ENCODE data around the gene PNP. TPM values are rescaled to one million over a fixed set of nuclear protein-coding genes. Genes with fewer than 3 reads are reported as not detected.

PNP gene
- total and polyA plus RNA-seq, 2 experiments from 2014 or later: 60.4 to 69.2 TPM

DNA sequence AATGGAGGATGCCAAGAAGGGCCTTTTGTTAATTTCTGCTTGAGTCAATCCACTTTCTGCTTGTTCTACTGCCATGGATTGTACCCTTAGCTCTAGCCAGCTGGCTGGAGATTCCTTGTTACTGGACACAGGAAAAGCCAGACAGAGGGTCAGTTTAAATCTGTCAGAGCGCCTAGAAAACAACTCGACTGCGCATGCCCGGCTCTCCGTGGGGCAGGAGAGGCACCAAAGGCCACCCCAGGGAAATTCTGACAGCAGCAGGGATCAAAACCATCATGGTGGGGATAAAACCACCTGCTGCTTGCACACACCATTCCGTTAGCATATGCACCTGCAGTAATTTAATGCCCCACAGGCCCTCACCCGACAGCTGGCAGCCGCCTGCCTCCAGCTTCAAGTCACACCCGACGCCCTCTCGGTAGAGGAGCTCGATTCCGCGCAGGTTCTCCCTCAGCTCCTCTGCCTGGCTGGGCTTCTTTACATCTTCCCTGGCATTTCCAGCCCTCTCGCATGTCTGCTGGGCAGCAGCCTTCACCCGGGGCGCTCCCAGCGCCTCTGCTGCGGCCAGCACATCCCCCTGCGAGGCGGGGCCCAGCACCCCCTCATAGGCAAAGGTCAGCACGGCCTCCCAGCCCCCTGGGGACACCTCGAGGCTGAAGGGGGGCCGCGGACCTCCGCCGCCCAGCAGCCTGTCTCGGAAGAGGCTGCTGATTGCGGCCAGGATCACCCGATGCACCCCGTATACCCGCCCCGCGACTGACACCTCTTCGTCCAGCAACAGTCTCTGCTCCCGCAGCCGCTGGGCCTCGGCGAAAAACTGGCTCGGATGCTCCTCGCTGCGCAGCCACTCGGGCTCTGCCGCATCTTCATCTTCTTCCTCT lies 34.3 kb upstream of the PNP start:
- no peak for DNase-seq (ENCODE audit: low spot score)
- H3K79me2 ChIP-seq: no peaks in the 10 kb centered on the region
- 82% methylated on average over 38 of the region's 44 CpGs for WGBS (ENCODE audit: low lambda C conversion rate, missing lambda C conversion rate)
- H4K20me1 ChIP-seq (ENCODE audit: insufficient read depth, poor library complexity, severe bottlenecking): no peaks in the 10 kb centered on the region
- no peaks in the 10 kb centered on the region for H3K9me2 ChIP-seq (replicated peaks; ENCODE audit: insufficient read depth)
- H3K4me3 ChIP-seq: no peak overlapping the region
- no peak overlapping the region for H3K27ac ChIP-seq
- no peaks in the 10 kb centered on the region for H3K36me3 ChIP-seq (replicated peaks; ENCODE audit: insufficient read depth, low read depth)
- H2AFZ ChIP-seq: no peak overlapping the region
- no peaks in the 10 kb centered on the region for H3K27me3 ChIP-seq
- TF ChIP-seq EZH2 (IDR thresholded peaks at IDR 0.05; ENCODE audit: borderline replicate concordance) (no peak), EZH2phosphoT487 (IDR thresholded peaks at IDR 0.05; ENCODE audit: low read depth, severe bottlenecking, unreplicated experiment) (no peak)
- TF ChIP-seq, protein P1, sequence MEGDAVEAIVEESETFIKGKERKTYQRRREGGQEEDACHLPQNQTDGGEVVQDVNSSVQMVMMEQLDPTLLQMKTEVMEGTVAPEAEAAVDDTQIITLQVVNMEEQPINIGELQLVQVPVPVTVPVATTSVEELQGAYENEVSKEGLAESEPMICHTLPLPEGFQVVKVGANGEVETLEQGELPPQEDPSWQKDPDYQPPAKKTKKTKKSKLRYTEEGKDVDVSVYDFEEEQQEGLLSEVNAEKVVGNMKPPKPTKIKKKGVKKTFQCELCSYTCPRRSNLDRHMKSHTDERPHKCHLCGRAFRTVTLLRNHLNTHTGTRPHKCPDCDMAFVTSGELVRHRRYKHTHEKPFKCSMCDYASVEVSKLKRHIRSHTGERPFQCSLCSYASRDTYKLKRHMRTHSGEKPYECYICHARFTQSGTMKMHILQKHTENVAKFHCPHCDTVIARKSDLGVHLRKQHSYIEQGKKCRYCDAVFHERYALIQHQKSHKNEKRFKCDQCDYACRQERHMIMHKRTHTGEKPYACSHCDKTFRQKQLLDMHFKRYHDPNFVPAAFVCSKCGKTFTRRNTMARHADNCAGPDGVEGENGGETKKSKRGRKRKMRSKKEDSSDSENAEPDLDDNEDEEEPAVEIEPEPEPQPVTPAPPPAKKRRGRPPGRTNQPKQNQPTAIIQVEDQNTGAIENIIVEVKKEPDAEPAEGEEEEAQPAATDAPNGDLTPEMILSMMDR (IDR thresholded peaks at IDR 0.05; ENCODE audit: poor library complexity): no peak
- H3K4me1 ChIP-seq (ENCODE audit: insufficient read depth): no peaks in the 10 kb centered on the region
- H3K4me2 ChIP-seq: no peak overlapping the region
- H3K9me3 ChIP-seq (ENCODE audit: low read depth): no peaks in the 10 kb centered on the region

DNA sequence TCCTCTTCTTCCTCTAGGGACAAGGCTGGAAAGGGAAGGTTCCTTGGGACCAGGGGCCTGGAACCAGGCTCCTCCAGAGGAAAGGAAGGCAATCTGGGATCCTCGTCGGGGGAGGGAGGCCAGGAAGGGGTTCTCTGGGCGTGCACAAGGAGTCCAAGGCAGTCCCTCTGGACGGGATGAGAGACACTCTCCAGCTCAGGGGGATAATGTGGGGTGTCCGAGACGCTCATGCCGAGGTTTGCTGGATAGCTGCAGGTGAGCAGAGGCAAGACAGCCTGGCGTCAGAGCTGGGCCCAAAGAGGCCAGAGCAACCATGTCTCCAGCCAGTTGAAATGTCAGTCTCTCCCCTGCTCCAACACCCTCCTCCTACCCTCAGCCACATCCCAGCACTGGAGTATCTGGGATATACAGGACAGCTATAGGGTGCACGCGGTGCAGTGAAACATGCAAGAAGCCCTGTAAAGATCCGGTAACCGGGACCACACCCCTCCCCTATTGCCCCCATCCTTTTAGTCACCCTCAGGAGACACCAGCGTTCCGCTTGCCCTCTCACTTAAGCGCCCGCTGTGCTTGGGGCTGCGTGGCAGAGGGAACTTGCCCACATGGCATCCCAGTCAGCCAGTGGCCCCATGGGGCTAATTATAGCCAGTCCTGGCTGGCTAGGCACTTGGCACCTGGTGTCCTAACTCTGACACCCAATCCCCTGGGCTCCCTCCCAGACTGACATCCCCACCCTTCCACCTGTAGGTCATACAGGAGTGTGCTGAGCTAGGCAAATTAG lies 33.4 kb upstream of the PNP start, which contains the start of gene KLHL33:
TSS of gene KLHL33 (minus strand) at position 585 of the 781 bp plus-strand sequence. CDS start at position 230, 355 bp downstream.
- no peak within 1 kb of the TSS for H3K27ac ChIP-seq
- no peaks in the 10 kb centered on the region for H3K9me3 ChIP-seq (ENCODE audit: low read depth)
- H3K36me3 ChIP-seq (replicated peaks; ENCODE audit: insufficient read depth, low read depth): no peaks in the 10 kb centered on the region
- H4K20me1 ChIP-seq (ENCODE audit: insufficient read depth, poor library complexity, severe bottlenecking): no peaks in the 10 kb centered on the region
- no peaks in the 10 kb centered on the region for H3K4me1 ChIP-seq (ENCODE audit: insufficient read depth)
- no peaks in the 10 kb centered on the region for H3K27me3 ChIP-seq
- WGBS (ENCODE audit: low lambda C conversion rate, missing lambda C conversion rate): 95% methylated on average over 17 of the region's 17 CpGs
- H3K79me2 ChIP-seq: no peaks in the 10 kb centered on the region
- TF ChIP-seq EZH2 (IDR thresholded peaks at IDR 0.05; ENCODE audit: borderline replicate concordance): no peak
- TF ChIP-seq, protein P1 (IDR thresholded peaks at IDR 0.05; ENCODE audit: poor library complexity): no peak
- no peak for TF ChIP-seq EZH2phosphoT487 (IDR thresholded peaks at IDR 0.05; ENCODE audit: low read depth, severe bottlenecking, unreplicated experiment)
- no peak within 1 kb of the TSS for H3K4me2 ChIP-seq
- no peak within 1 kb of the TSS for H3K4me3 ChIP-seq
- H2AFZ ChIP-seq: no peak within 1 kb of the TSS
- no peak for DNase-seq (ENCODE audit: low spot score)
- H3K9me2 ChIP-seq (replicated peaks; ENCODE audit: insufficient read depth): no peaks in the 10 kb centered on the region

DNA sequence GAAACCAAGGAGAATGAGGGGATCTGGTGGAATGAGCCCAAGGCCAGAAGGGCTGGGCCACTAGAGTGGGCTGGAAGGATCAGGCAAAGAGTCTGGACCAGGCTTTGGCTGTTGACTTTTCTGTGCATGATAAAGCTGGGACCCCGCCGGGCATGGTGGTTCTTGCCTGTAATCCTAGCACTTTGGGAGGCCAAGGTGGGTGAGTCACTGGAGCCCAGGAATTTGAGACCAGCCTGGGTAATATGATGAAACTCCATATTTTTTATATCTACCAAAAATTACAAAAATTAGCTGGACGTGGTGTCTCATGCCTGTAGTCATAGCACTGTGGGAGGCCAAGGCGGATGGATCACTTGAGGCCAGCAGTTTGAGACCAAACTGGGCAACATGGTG lies 32.8 kb upstream of the PNP start:
- TF ChIP-seq EZH2 (IDR thresholded peaks at IDR 0.05; ENCODE audit: borderline replicate concordance) (no peak), EZH2phosphoT487 (IDR thresholded peaks at IDR 0.05; ENCODE audit: low read depth, severe bottlenecking, unreplicated experiment) (no peak)
- TF ChIP-seq, protein P1 (IDR thresholded peaks at IDR 0.05; ENCODE audit: poor library complexity): no peak
- Histone ChIP-seq H3K79me2 (no peaks in the 10 kb centered on the region), H3K4me1 (ENCODE audit: insufficient read depth) (no peaks in the 10 kb centered on the region), H3K9me3 (ENCODE audit: low read depth) (no peaks in the 10 kb centered on the region), H3K4me3 (no peak overlapping the region), H3K27me3 (no peaks in the 10 kb centered on the region), H4K20me1 (ENCODE audit: insufficient read depth, poor library complexity, severe bottlenecking) (no peaks in the 10 kb centered on the region), H2AFZ (no peak overlapping the region), H3K27ac (no peak overlapping the region), H3K9me2 (replicated peaks; ENCODE audit: insufficient read depth) (no peaks in the 10 kb centered on the region), H3K4me2 (no peak overlapping the region), H3K36me3 (replicated peaks; ENCODE audit: insufficient read depth, low read depth) (no peaks in the 10 kb centered on the region)
- 90% methylated on average over 4 of the region's 4 CpGs for WGBS (ENCODE audit: low lambda C conversion rate, missing lambda C conversion rate)
- no peak for DNase-seq (ENCODE audit: low spot score)
